Measurements from ENCODE around the gene TEKTIP1.
"Not testable (repeated sequence)": the region's sequence is repeated elsewhere in the genome, so short reads cannot be mapped to it uniquely, and the experiment has no call there.

TEKTIP1 gene

GRCh38 chr19:3507371-3508120 lies 31.4 kb upstream of the TEKTIP1 start:
- peak in 2 of 4 experiments; percentile 25 to 30 for DNase-seq (ENCODE audit: low read depth in 4 of 4, low spot score in 1 of 4)

GRCh38 chr19:3508121-3508661 lies 30.8 kb upstream of the TEKTIP1 start:
- not testable (repeated sequence) for DNase-seq (ENCODE audit: low read depth in 4 of 4, low spot score in 1 of 4)

- DNase-seq (ENCODE audit: low read depth in 4 of 4, low spot score in 1 of 4) = no peak
Observed at GRCh38 chr19:3508771-3509535, 30.0 kb upstream of the TEKTIP1 start.

- DNase-seq (ENCODE audit: low read depth in 4 of 4, low spot score in 1 of 4) = peak in 1 of 4 experiments; percentile 27
Observed at GRCh38 chr19:3509566-3509989, 29.4 kb upstream of the TEKTIP1 start.

GRCh38 chr19:3510727-3511126 lies 28.2 kb upstream of the TEKTIP1 start:
- DNase-seq (ENCODE audit: low read depth in 4 of 4, low spot score in 1 of 4) = no peak

- DNase-seq (ENCODE audit: low read depth in 4 of 4, low spot score in 1 of 4) = no peak
Observed at GRCh38 chr19:3511506-3512251, 27.3 kb upstream of the TEKTIP1 start.

- DNase-seq (ENCODE audit: low read depth in 4 of 4, low spot score in 1 of 4) = no peak
Observed at GRCh38 chr19:3512562-3513228, 26.3 kb upstream of the TEKTIP1 start.

- no peak for DNase-seq (ENCODE audit: low read depth in 4 of 4, low spot score in 1 of 4)
Observed at GRCh38 chr19:3513229-3514140, 25.5 kb upstream of the TEKTIP1 start.

- DNase-seq (ENCODE audit: low read depth in 4 of 4, low spot score in 1 of 4) = no peak
Observed at GRCh38 chr19:3514930-3515329, 24.0 kb upstream of the TEKTIP1 start.

GRCh38 chr19:3515891-3516422 lies 23.0 kb upstream of the TEKTIP1 start:
- DNase-seq (ENCODE audit: low read depth in 4 of 4, low spot score in 1 of 4) = no peak

GRCh38 chr19:3516675-3517207 lies 22.2 kb upstream of the TEKTIP1 start:
- DNase-seq (ENCODE audit: low read depth in 4 of 4, low spot score in 1 of 4) = no peak

GRCh38 chr19:3517638-3518037 lies 21.3 kb upstream of the TEKTIP1 start:
- DNase-seq (ENCODE audit: low read depth in 4 of 4, low spot score in 1 of 4) = no peak

- no peak for DNase-seq (ENCODE audit: low read depth in 4 of 4, low spot score in 1 of 4)
Observed at GRCh38 chr19:3518255-3518654, 20.7 kb upstream of the TEKTIP1 start.

GRCh38 chr19:3518659-3519058 lies 20.3 kb upstream of the TEKTIP1 start:
- DNase-seq (ENCODE audit: low read depth in 4 of 4, low spot score in 1 of 4) = no peak

GRCh38 chr19:3519126-3519525 lies 19.8 kb upstream of the TEKTIP1 start:
- DNase-seq (ENCODE audit: low read depth in 4 of 4, low spot score in 1 of 4) = no peak

GRCh38 chr19:3520166-3521103 lies 18.5 kb upstream of the TEKTIP1 start:
- DNase-seq (ENCODE audit: low read depth in 4 of 4, low spot score in 1 of 4) = no peak

GRCh38 chr19:3521104-3521445 lies 17.9 kb upstream of the TEKTIP1 start:
- DNase-seq (ENCODE audit: low read depth in 4 of 4, low spot score in 1 of 4) = no peak
